SK-N-SH treated with all-trans-retinoic acid at 6 μM for 48 hours (cell line): Measurements from ENCODE around the gene SSC4D.

Source experiments
- ATAC-seq: fragments of 200-7000 bp; cut with Tn5 transposase; 3 replicates; pipeline ENCODE4 v1.9.1; 2020; ENCODE audit warnings: mild to moderate bottlenecking, moderate library complexity
- ARNTL ChIP-seq: fragments of 450-650 bp; formaldehyde crosslinking; IDR thresholded peaks from 2 replicates; pipeline ENCODE4 v1.5.0; 2020; ENCODE audit warnings: low read depth, mild to moderate bottlenecking, moderate library complexity, borderline replicate concordance
- BACH2 ChIP-seq: fragments of 250-450 bp; sonication (Bioruptor Pico); IDR thresholded peaks from 2 replicates; pipeline ENCODE4 v1.9.0; 2021; ENCODE audit warnings: mild to moderate bottlenecking, borderline replicate concordance
- CSDC2 ChIP-seq: fragments of 250-450 bp; sonication (Bioruptor Pico); IDR thresholded peaks from 2 replicates; pipeline ENCODE4 v1.5.0; 2020; ENCODE audit warnings: mild to moderate bottlenecking, moderate library complexity
- ESRRG ChIP-seq: fragments of 250-450 bp; sonication (Bioruptor Pico); IDR thresholded peaks from 2 replicates; pipeline ENCODE4 v1.6.1; 2021; ENCODE audit warnings: mild to moderate bottlenecking
- GLIS3 ChIP-seq: fragments of 250-450 bp; sonication (Bioruptor Pico); IDR thresholded peaks from 2 replicates; pipeline ENCODE4 v1.5.0; 2020; ENCODE audit warnings: mild to moderate bottlenecking, moderate library complexity
- ISL1 ChIP-seq: fragments of 250-450 bp; sonication (Bioruptor Pico); IDR thresholded peaks from 2 replicates; pipeline ENCODE4 v2.1.2; 2022; ENCODE audit warnings: mild to moderate bottlenecking, moderate library complexity
- OSR1 ChIP-seq: fragments of 250-450 bp; sonication (Bioruptor Pico); IDR thresholded peaks from 2 replicates; pipeline ENCODE4 v1.8.0; 2022; ENCODE audit warnings: moderate library complexity, mild to moderate bottlenecking, inconsistent platforms
- PPARA ChIP-seq: fragments of 250-450 bp; sonication (Bioruptor Pico); IDR thresholded peaks from 2 replicates; pipeline ENCODE4 v1.5.0; 2020; ENCODE audit warnings: mild to moderate bottlenecking, borderline replicate concordance
- RARB ChIP-seq: fragments of 250-450 bp; sonication (Bioruptor Pico); IDR thresholded peaks from 2 replicates; pipeline ENCODE4 v1.8.0; 2021; ENCODE audit warnings: mild to moderate bottlenecking, moderate library complexity
- SNAI2 ChIP-seq: fragments of 250-450 bp; sonication (Bioruptor Pico); IDR thresholded peaks from 2 replicates; pipeline ENCODE4 v1.5.0; 2020; ENCODE audit warnings: mild to moderate bottlenecking, moderate library complexity
- TCF4 ChIP-seq: fragments of 250-450 bp; sonication (Bioruptor Pico); IDR thresholded peaks from 2 replicates; pipeline ENCODE4 v1.8.0; 2021; ENCODE audit warnings: mild to moderate bottlenecking, moderate library complexity, borderline replicate concordance
- TOX ChIP-seq: fragments of 250-450 bp; sonication (Bioruptor Pico); IDR thresholded peaks from 2 replicates; pipeline ENCODE4 v1.8.0; 2021; ENCODE audit warnings: mild to moderate bottlenecking, moderate library complexity, borderline replicate concordance
- ZC3H10 ChIP-seq: fragments of 250-450 bp; sonication (Bioruptor Pico); IDR thresholded peaks from 2 replicates; pipeline ENCODE4 v1.5.1; 2021; ENCODE audit warnings: mild to moderate bottlenecking, moderate library complexity
- ZFP3 ChIP-seq: fragments of 250-450 bp; sonication (Bioruptor Pico); IDR thresholded peaks from 2 replicates; pipeline ENCODE4 v1.5.0; 2020; ENCODE audit warnings: mild to moderate bottlenecking, moderate library complexity
- ZFP30 ChIP-seq: fragments of 450-650 bp; formaldehyde crosslinking; IDR thresholded peaks from 2 replicates; pipeline ENCODE4 v1.5.0; 2022; ENCODE audit warnings: mild to moderate bottlenecking, moderate library complexity
- ZNF565 ChIP-seq: fragments of 450-650 bp; formaldehyde crosslinking; conservative IDR thresholded peaks from 2 replicates; pipeline ENCODE4 v1.5.0; 2020; ENCODE audit warnings: low read depth, mild to moderate bottlenecking, moderate library complexity
- ZNF70 ChIP-seq: fragments of 450-650 bp; formaldehyde crosslinking; IDR thresholded peaks from 2 replicates; pipeline ENCODE4 v1.5.0; 2020; ENCODE audit warnings: mild to moderate bottlenecking, moderate library complexity
- ZNF8 ChIP-seq: fragments of 450-650 bp; formaldehyde crosslinking; IDR thresholded peaks from 2 replicates; pipeline ENCODE4 v1.5.0; 2020; ENCODE audit warnings: mild to moderate bottlenecking, moderate library complexity
- TF ChIP-seq, protein P1 (sequence below): fragments of 250-450 bp; sonication (Bioruptor Pico); IDR thresholded peaks from 2 replicates; pipeline ENCODE4 v1.5.0; 2020; ENCODE audit warnings: mild to moderate bottlenecking, moderate library complexity
- TF ChIP-seq, protein P2 (sequence below): fragments of 250-450 bp; sonication (Bioruptor Pico); IDR thresholded peaks from 2 replicates; pipeline ENCODE4 v1.5.1; 2020; ENCODE audit warnings: low read depth, mild to moderate bottlenecking, moderate library complexity
- TF ChIP-seq, protein P3 (sequence below): fragments of 250-450 bp; sonication (Bioruptor Pico); IDR thresholded peaks from 2 replicates; pipeline ENCODE4 v1.8.0; 2020; ENCODE audit warnings: mild to moderate bottlenecking, moderate library complexity, borderline replicate concordance
- TF ChIP-seq, protein P4 (sequence below): fragments of 250-450 bp; sonication (Bioruptor Pico); IDR thresholded peaks from 2 replicates; pipeline ENCODE4 v1.8.0; 2021; ENCODE audit warnings: low read depth, mild to moderate bottlenecking, moderate library complexity, borderline replicate concordance

Gene SSC4D

DNA sequence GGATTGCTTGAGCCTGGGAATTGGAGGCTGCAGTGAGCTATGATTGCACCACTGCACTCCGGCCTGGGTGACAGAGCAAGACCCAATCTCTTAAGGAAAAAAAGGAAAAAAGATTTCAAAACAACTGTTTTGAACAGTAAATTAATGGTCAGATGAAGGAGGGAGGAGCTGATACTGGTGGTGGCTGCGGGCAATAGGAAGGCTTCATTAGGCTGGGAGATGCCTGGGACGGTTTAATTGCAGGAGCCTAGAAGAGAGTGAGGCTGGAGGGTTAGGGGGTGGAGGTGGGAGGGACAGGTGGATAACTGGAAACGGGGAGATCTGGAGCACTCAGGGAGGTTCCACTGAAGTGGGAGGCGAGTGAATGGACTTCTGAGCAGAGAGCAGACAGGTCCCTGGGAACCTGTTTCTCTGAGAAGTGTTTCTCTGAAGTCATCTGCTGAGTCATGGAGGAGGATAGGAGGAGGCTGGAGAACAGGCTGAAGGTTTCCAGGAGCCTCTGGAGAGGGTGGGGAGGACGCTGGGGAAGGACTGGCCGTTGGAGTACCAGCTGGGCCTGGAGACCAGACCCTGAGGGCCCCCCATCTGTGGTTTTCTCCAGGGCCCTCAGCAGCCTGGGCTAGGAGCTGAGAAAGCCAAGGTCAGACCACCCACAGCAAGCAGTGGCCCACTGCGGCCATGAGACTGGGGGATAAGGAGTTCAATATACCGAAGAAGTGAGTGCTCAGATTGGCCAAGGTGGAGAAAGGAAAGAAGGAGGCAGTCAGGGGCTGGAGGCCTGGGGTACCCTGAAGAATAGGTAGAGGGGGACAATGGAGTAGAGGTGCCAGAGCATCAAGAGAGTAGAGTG, 36.3 kb downstream of the SSC4D start:
- peak; percentile 73 for ATAC-seq

DNA sequence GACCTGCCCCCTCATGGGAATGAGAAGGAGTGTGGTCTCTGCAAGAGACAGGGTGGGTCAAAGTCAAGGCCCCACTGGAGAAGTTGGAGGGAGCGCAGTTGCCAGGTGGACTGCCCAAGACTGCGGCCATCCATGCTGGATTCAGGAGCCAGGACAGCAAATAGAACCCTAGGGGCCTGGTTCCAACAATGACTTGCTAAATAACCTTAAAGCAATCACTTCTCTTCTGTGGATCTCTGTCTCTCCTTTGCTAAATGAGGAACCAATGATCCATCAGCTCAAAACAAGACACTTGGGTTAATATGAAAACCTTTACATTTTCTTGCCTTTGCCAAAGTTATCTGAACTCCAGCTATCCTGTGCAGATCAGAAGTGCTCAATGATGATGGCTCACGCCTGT, 38.1 kb downstream of the SSC4D start:
- ATAC-seq = no peak
- TF ChIP-seq ESRRG (CRISPR knock-in tag) (no peak), CSDC2 (no peak), BACH2 (CRISPR knock-in tag) (no peak), ARNTL (CRISPR knock-in tag) (no peak), PPARA (CRISPR knock-in tag) (no peak), ZNF565 (CRISPR knock-in tag) (no peak), ZC3H10 (CRISPR knock-in tag) (no peak), ZFP3 (CRISPR knock-in tag) (no peak), TCF4 (CRISPR knock-in tag) (no peak), TOX (CRISPR knock-in tag) (no peak), ZFP30 (CRISPR knock-in tag) (no peak), ZNF70 (CRISPR knock-in tag) (no peak), RARB (CRISPR knock-in tag) (no peak), ISL1 (no peak), ZNF8 (CRISPR knock-in tag) (no peak)
- TF ChIP-seq, protein P1, sequence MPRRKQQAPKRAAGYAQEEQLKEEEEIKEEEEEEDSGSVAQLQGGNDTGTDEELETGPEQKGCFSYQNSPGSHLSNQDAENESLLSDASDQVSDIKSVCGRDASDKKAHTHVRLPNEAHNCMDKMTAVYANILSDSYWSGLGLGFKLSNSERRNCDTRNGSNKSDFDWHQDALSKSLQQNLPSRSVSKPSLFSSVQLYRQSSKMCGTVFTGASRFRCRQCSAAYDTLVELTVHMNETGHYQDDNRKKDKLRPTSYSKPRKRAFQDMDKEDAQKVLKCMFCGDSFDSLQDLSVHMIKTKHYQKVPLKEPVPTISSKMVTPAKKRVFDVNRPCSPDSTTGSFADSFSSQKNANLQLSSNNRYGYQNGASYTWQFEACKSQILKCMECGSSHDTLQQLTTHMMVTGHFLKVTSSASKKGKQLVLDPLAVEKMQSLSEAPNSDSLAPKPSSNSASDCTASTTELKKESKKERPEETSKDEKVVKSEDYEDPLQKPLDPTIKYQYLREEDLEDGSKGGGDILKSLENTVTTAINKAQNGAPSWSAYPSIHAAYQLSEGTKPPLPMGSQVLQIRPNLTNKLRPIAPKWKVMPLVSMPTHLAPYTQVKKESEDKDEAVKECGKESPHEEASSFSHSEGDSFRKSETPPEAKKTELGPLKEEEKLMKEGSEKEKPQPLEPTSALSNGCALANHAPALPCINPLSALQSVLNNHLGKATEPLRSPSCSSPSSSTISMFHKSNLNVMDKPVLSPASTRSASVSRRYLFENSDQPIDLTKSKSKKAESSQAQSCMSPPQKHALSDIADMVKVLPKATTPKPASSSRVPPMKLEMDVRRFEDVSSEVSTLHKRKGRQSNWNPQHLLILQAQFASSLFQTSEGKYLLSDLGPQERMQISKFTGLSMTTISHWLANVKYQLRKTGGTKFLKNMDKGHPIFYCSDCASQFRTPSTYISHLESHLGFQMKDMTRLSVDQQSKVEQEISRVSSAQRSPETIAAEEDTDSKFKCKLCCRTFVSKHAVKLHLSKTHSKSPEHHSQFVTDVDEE (CRISPR knock-in tag) = no peak
- TF ChIP-seq, protein P2, sequence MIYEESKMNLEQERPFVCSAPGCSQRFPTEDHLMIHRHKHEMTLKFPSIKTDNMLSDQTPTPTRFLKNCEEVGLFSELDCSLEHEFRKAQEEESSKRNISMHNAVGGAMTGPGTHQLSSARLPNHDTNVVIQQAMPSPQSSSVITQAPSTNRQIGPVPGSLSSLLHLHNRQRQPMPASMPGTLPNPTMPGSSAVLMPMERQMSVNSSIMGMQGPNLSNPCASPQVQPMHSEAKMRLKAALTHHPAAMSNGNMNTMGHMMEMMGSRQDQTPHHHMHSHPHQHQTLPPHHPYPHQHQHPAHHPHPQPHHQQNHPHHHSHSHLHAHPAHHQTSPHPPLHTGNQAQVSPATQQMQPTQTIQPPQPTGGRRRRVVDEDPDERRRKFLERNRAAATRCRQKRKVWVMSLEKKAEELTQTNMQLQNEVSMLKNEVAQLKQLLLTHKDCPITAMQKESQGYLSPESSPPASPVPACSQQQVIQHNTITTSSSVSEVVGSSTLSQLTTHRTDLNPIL (CRISPR knock-in tag) = no peak
- TF ChIP-seq, protein P3, sequence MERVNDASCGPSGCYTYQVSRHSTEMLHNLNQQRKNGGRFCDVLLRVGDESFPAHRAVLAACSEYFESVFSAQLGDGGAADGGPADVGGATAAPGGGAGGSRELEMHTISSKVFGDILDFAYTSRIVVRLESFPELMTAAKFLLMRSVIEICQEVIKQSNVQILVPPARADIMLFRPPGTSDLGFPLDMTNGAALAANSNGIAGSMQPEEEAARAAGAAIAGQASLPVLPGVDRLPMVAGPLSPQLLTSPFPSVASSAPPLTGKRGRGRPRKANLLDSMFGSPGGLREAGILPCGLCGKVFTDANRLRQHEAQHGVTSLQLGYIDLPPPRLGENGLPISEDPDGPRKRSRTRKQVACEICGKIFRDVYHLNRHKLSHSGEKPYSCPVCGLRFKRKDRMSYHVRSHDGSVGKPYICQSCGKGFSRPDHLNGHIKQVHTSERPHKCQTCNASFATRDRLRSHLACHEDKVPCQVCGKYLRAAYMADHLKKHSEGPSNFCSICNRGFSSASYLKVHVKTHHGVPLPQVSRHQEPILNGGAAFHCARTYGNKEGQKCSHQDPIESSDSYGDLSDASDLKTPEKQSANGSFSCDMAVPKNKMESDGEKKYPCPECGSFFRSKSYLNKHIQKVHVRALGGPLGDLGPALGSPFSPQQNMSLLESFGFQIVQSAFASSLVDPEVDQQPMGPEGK (CRISPR knock-in tag) = no peak

More for the DNA sequence above, 36.3 kb downstream of the SSC4D start:
- TF ChIP-seq CSDC2 (no peak), BACH2 (CRISPR knock-in tag) (no peak), TCF4 (CRISPR knock-in tag) (no peak), ARNTL (CRISPR knock-in tag) (no peak), TOX (CRISPR knock-in tag) (no peak), OSR1 (CRISPR knock-in tag) (no peak), SNAI2 (no peak), GLIS3 (CRISPR knock-in tag) (no peak), ESRRG (CRISPR knock-in tag) (no peak), ZC3H10 (CRISPR knock-in tag) (no peak), ZNF8 (CRISPR knock-in tag) (no peak), PPARA (CRISPR knock-in tag) (no peak), ZFP3 (CRISPR knock-in tag) (no peak), ISL1 (no peak), ZNF70 (CRISPR knock-in tag) (no peak)
- TF ChIP-seq, protein P4, sequence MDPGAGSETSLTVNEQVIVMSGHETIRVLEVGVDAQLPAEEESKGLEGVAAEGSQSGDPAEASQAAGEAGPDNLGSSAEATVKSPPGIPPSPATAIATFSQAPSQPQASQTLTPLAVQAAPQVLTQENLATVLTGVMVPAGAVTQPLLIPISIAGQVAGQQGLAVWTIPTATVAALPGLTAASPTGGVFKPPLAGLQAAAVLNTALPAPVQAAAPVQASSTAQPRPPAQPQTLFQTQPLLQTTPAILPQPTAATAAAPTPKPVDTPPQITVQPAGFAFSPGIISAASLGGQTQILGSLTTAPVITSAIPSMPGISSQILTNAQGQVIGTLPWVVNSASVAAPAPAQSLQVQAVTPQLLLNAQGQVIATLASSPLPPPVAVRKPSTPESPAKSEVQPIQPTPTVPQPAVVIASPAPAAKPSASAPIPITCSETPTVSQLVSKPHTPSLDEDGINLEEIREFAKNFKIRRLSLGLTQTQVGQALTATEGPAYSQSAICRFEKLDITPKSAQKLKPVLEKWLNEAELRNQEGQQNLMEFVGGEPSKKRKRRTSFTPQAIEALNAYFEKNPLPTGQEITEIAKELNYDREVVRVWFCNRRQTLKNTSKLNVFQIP (CRISPR knock-in tag) = no peak
- TF ChIP-seq, protein P3 (CRISPR knock-in tag) = no peak
